ENCODE measurements around the gene RBM34. TPM values are rescaled to one million over a fixed set of nuclear protein-coding genes. Genes with fewer than 3 reads are reported as not detected.

The RBM34 gene
- total and polyA plus RNA-seq, 2 experiments from 2014 or later, result 54.4 to 75.4 TPM

- WGBS (ENCODE audit: low lambda C conversion rate, missing lambda C conversion rate), result 96% methylated on average over 6 of the region's 6 CpGs
- H3K4me2 ChIP-seq, result no peak overlapping the region
- no peak for DNase-seq (ENCODE audit: low spot score)
- H3K36me3 ChIP-seq (replicated peaks; ENCODE audit: insufficient read depth, low read depth), result no peaks in the 10 kb centered on the region
- no peak for TF ChIP-seq EZH2 (IDR thresholded peaks at IDR 0.05; ENCODE audit: borderline replicate concordance)
- TF ChIP-seq EZH2phosphoT487 (IDR thresholded peaks at IDR 0.05; ENCODE audit: low read depth, severe bottlenecking, unreplicated experiment), result no peak
- TF ChIP-seq CTCF (IDR thresholded peaks at IDR 0.05; ENCODE audit: poor library complexity), result no peak
- peaks cover 6% of the 10 kb centered on the region for H4K20me1 ChIP-seq (ENCODE audit: insufficient read depth, poor library complexity, severe bottlenecking)
- H3K9me3 ChIP-seq (ENCODE audit: low read depth), result no peaks in the 10 kb centered on the region
- H3K27ac ChIP-seq, result no peak overlapping the region
- H3K4me1 ChIP-seq (ENCODE audit: insufficient read depth), result no peaks in the 10 kb centered on the region
- no peaks in the 10 kb centered on the region for H3K9me2 ChIP-seq (replicated peaks; ENCODE audit: insufficient read depth)
- H3K27me3 ChIP-seq, result no peaks in the 10 kb centered on the region
- no peak overlapping the region for H2AFZ ChIP-seq
- H3K4me3 ChIP-seq, result no peak overlapping the region
- H3K79me2 ChIP-seq, result peaks cover 33% of the 10 kb centered on the region
Measured at GRCh38 chr1:235112297-235113182, 48.5 kb downstream of the RBM34 start.

- Histone ChIP-seq H3K9me3 (ENCODE audit: low read depth) (no peaks in the 10 kb centered on the region), H3K9me2 (replicated peaks; ENCODE audit: insufficient read depth) (no peaks in the 10 kb centered on the region), H3K36me3 (replicated peaks; ENCODE audit: insufficient read depth, low read depth) (no peaks in the 10 kb centered on the region), H3K4me1 (ENCODE audit: insufficient read depth) (no peaks in the 10 kb centered on the region), H3K79me2 (peaks cover 26% of the 10 kb centered on the region), H4K20me1 (ENCODE audit: insufficient read depth, poor library complexity, severe bottlenecking) (peaks cover 6% of the 10 kb centered on the region), H3K4me3 (no peak overlapping the region), H2AFZ (no peak overlapping the region), H3K4me2 (no peak overlapping the region), H3K27ac (no peak overlapping the region), H3K27me3 (no peaks in the 10 kb centered on the region)
- TF ChIP-seq EZH2 (IDR thresholded peaks at IDR 0.05; ENCODE audit: borderline replicate concordance), result no peak
- no peak for TF ChIP-seq CTCF (IDR thresholded peaks at IDR 0.05; ENCODE audit: poor library complexity)
- no peak for TF ChIP-seq EZH2phosphoT487 (IDR thresholded peaks at IDR 0.05; ENCODE audit: low read depth, severe bottlenecking, unreplicated experiment)
- WGBS (ENCODE audit: low lambda C conversion rate, missing lambda C conversion rate), result 94% methylated on average over 3 of the region's 3 CpGs
- DNase-seq (ENCODE audit: low spot score), result no peak
Measured at GRCh38 chr1:235111107-235111506, 49.9 kb downstream of the RBM34 start.

- 86% methylated on average over 11 of the region's 11 CpGs for WGBS (ENCODE audit: low lambda C conversion rate, missing lambda C conversion rate)
- H3K36me3 ChIP-seq (replicated peaks; ENCODE audit: insufficient read depth, low read depth), result no peaks in the 10 kb centered on the region
- TF ChIP-seq CTCF (IDR thresholded peaks at IDR 0.05; ENCODE audit: poor library complexity) (no peak), EZH2 (IDR thresholded peaks at IDR 0.05; ENCODE audit: borderline replicate concordance) (no peak)
Measured at GRCh38 chr1:235108876-235109275, 52.2 kb downstream of the RBM34 start.

More at GRCh38 chr1:235108876-235109275, 52.2 kb downstream of the RBM34 start:
- no peak overlapping the region for H3K4me3 ChIP-seq
- no peaks in the 10 kb centered on the region for H3K9me2 ChIP-seq (replicated peaks; ENCODE audit: insufficient read depth)
- H3K27ac ChIP-seq, result no peak overlapping the region
- H3K9me3 ChIP-seq (ENCODE audit: low read depth), result no peaks in the 10 kb centered on the region
- no peak for DNase-seq (ENCODE audit: low spot score)
- H3K4me2 ChIP-seq, result no peak overlapping the region
- peaks cover 8% of the 10 kb centered on the region for H3K4me1 ChIP-seq (ENCODE audit: insufficient read depth)
- H3K79me2 ChIP-seq, result peaks cover 12% of the 10 kb centered on the region
- H4K20me1 ChIP-seq (ENCODE audit: insufficient read depth, poor library complexity, severe bottlenecking), result no peaks in the 10 kb centered on the region
- no peak overlapping the region for H2AFZ ChIP-seq
- H3K27me3 ChIP-seq, result no peaks in the 10 kb centered on the region

Data from hepatocyte (in vitro differentiated cells).